SU-DHL-6 (cell line): ENCODE data around the gene ARHGAP26.

Source experiments
- EZH2phosphoT487 ChIP-seq: fragments of 200-600 bp; sonication (generic), shearing (Covaris generic); conservative IDR thresholded peaks from 2 replicates; pipeline ENCODE4 v1.6.1; 2018; ENCODE audit warnings: mild to moderate bottlenecking, antibody characterized with exemption, low read length, moderate library complexity, mixed read lengths
- TF ChIP-seq, protein P1 (sequence below): fragments of 200-600 bp; sonication (generic); IDR thresholded peaks from one replicate; pipeline ENCODE4 v1.5.1; 2017; ENCODE audit warnings: antibody characterized with exemption, mild to moderate bottlenecking, low read length, moderate library complexity; ENCODE audit not compliant: insufficient read depth, poor library complexity, severe bottlenecking

DNA sequence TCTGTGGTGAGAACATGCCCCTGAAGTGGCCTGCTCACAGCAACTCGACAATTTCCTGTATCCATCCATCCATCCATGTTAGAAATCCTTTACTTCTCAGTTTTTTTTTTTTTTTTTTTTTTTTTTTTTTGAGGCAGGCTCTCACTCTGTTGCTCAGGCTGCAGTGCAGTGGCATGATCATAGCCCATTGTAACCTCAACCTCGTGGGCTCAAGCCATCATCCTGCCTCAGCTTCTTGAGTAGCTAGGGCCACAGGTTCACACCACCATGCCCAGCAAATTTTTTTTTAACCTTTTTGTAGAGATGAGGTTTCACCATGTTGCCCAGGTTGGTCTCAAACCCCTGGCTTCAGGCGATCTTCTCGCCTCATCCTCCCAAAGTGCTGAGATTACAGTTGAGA lies 259.1 kb downstream of the ARHGAP26 start:
- TF ChIP-seq, protein P1, sequence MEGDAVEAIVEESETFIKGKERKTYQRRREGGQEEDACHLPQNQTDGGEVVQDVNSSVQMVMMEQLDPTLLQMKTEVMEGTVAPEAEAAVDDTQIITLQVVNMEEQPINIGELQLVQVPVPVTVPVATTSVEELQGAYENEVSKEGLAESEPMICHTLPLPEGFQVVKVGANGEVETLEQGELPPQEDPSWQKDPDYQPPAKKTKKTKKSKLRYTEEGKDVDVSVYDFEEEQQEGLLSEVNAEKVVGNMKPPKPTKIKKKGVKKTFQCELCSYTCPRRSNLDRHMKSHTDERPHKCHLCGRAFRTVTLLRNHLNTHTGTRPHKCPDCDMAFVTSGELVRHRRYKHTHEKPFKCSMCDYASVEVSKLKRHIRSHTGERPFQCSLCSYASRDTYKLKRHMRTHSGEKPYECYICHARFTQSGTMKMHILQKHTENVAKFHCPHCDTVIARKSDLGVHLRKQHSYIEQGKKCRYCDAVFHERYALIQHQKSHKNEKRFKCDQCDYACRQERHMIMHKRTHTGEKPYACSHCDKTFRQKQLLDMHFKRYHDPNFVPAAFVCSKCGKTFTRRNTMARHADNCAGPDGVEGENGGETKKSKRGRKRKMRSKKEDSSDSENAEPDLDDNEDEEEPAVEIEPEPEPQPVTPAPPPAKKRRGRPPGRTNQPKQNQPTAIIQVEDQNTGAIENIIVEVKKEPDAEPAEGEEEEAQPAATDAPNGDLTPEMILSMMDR, result no peak
- TF ChIP-seq EZH2phosphoT487, result no peak
